A673 (cell line): ENCODE results near the gene FEN1. TPM values are rescaled to one million over a fixed set of nuclear protein-coding genes. Genes with fewer than 3 reads are reported as not detected.
A peak's percentile ranks its signal among the peaks of the same experiment; 100 is the strongest.

Experiments used
- BruUV-seq: library from RNA; stranded (reverse); fragments of 400-500 nt; replicated peaks from 2 replicates; lab custom pipeline; 2021; lab: Mats Ljungman, UMichigan
- CTCF ChIA-PET: fragments of 300-600 bp; sonication (Branson Sonifier 250); formaldehyde crosslinking; loops from one replicate; lab custom pipeline; 2022; ENCODE audit warnings: antibody characterized with exemption; lab: Charles Lee
- POLR2A ChIA-PET: fragments of 300-600 bp; sonication (Branson Sonifier 250); formaldehyde crosslinking; loops from one replicate; lab custom pipeline; 2022; ENCODE audit warnings: antibody characterized with exemption; ENCODE audit not compliant: low non-redundant PET; lab: Charles Lee
- DNase-seq: peaks from one replicate; pipeline ENCODE4 v3.0.0-alpha.2; 2015; ENCODE audit warnings: low spot score
- H3K27ac ChIP-seq: fragments of 200-600 bp; sonication (generic); 2 replicates; pipeline ENCODE4 v1.5.1; 2016; ENCODE audit warnings: mixed run types, low read depth, mild to moderate bottlenecking, mixed read lengths, antibody characterized with exemption, low read length; ENCODE audit not compliant: poor library complexity, severe bottlenecking
- H3K27me3 ChIP-seq: fragments of 200-600 bp; sonication (generic); replicated peaks from 2 replicates; pipeline ENCODE4 v1.6.1; 2017; ENCODE audit warnings: mixed run types, low read depth, mild to moderate bottlenecking, mixed read lengths, antibody characterized with exemption, low read length; ENCODE audit not compliant: insufficient read depth, poor library complexity
- H3K36me3 ChIP-seq: fragments of 200-600 bp; sonication (generic); 2 replicates; pipeline ENCODE4 v1.6.1; 2016; ENCODE audit warnings: mixed run types, mild to moderate bottlenecking, mixed read lengths, antibody characterized with exemption, low read length; ENCODE audit not compliant: insufficient read depth, poor library complexity, severe bottlenecking
- H3K4me1 ChIP-seq: fragments of 200-600 bp; sonication (generic); 2 replicates; pipeline ENCODE4 v1.6.1; 2017; ENCODE audit warnings: mixed run types, mild to moderate bottlenecking, mixed read lengths, antibody characterized with exemption, low read length; ENCODE audit not compliant: insufficient read depth, poor library complexity, severe bottlenecking
- H3K4me3 ChIP-seq: fragments of 200-600 bp; sonication (generic); 2 replicates; pipeline ENCODE4 v1.5.1; 2016; ENCODE audit warnings: low read depth, mixed run types, mild to moderate bottlenecking, mixed read lengths, low read length; ENCODE audit not compliant: poor library complexity, severe bottlenecking
- H3K9me3 ChIP-seq: fragments of 200-600 bp; sonication (generic); 2 replicates; pipeline ENCODE4 v1.6.1; 2016; ENCODE audit warnings: mixed run types, low read depth, mild to moderate bottlenecking, mixed read lengths, antibody characterized with exemption, low read length; ENCODE audit not compliant: poor library complexity, severe bottlenecking
- EZH2 ChIP-seq: fragments of 200-600 bp; sonication (generic); IDR thresholded peaks from 2 replicates; pipeline ENCODE4 v1.6.1; 2017; ENCODE audit warnings: borderline replicate concordance, low read depth, mild to moderate bottlenecking, mixed read lengths, antibody characterized with exemption, low read length; ENCODE audit not compliant: poor library complexity, severe bottlenecking
- intact Hi-C: fragments of 100-400 bp; cut with micrococcal nuclease; formaldehyde crosslinking; loops from one replicate; pipeline ENCODE4 v1.10.0; 2022; ENCODE audit not compliant: unreplicated experiment
- total RNA-seq: library from RNA; stranded (reverse); gene quantifications from 2 replicates; pipeline ENCODE4 v1.2.3, GENCODE V29; 2021
- TF ChIP-seq, protein P1 (sequence below): fragments of 300-800, 200-600 bp; sonication (generic); conservative IDR thresholded peaks from 2 replicates; pipeline ENCODE4 v1.5.1; 2017; ENCODE audit warnings: low read depth, mild to moderate bottlenecking, antibody characterized with exemption, low read length, moderate library complexity, mixed read lengths

Gene FEN1
- total RNA-seq, 1 experiment from 2014 or later = 152 TPM

- BruUV-seq = no TSS peak
- H3K4me1 ChIP-seq = no peaks in the 10 kb centered on the region
- no peaks in the 10 kb centered on the region for H3K9me3 ChIP-seq
- ChIA-PET POLR2A (no interaction called here), CTCF (interaction anchor here (2.3 kb wide), 1 partner anchor 11 kb away, joined by 10 read pairs; no protein-coding TSS in a partner anchor)
- intact Hi-C loops = no loop called here
- no peak for DNase-seq
- H3K27ac ChIP-seq = no peak overlapping the region
- no peak overlapping the region for H3K4me3 ChIP-seq
- peaks cover 4% of the 10 kb centered on the region for H3K36me3 ChIP-seq
- TF ChIP-seq, protein P1, sequence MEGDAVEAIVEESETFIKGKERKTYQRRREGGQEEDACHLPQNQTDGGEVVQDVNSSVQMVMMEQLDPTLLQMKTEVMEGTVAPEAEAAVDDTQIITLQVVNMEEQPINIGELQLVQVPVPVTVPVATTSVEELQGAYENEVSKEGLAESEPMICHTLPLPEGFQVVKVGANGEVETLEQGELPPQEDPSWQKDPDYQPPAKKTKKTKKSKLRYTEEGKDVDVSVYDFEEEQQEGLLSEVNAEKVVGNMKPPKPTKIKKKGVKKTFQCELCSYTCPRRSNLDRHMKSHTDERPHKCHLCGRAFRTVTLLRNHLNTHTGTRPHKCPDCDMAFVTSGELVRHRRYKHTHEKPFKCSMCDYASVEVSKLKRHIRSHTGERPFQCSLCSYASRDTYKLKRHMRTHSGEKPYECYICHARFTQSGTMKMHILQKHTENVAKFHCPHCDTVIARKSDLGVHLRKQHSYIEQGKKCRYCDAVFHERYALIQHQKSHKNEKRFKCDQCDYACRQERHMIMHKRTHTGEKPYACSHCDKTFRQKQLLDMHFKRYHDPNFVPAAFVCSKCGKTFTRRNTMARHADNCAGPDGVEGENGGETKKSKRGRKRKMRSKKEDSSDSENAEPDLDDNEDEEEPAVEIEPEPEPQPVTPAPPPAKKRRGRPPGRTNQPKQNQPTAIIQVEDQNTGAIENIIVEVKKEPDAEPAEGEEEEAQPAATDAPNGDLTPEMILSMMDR = no peak
- no peak for TF ChIP-seq EZH2
- H3K27me3 ChIP-seq = no peaks in the 10 kb centered on the region
Observed at GRCh38 chr11:61744181-61744580, 48.5 kb upstream of the FEN1 start.

DNA sequence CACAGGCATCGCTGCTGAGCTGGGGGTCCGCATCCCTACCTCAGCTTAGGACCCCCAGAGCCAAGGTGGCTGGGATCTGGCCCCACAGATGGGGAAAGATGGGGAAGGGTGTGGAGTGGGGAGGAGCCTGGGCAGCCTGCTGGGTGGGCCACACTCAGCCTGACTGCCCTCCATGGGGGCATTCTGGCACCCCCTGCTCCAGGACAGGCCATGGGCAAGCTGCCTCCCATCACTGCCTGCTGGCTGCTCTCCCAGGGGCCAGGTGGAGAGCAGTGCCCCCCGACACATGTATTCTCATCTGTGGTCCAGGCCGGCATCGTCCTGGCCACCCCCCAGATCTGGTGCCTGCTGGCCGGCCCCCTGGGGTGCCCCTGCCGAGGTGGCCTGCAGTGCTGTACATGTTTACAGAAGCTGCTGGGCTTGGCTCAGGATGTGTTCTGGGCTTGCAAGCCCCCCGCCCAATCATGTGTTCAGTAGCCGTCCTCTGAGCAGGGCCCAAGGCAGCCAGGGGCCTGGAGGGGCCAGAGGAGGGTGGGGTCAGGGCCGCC, 48.0 kb upstream of the FEN1 start:
- no peak overlapping the region for H3K4me3 ChIP-seq
- DNase-seq = no peak
- BruUV-seq = no TSS peak
- no peaks in the 10 kb centered on the region for H3K9me3 ChIP-seq
- intact Hi-C loops = no loop called here
- ChIA-PET POLR2A (no interaction called here), CTCF (interaction anchor here (2.3 kb wide), 1 partner anchor 11 kb away, joined by 10 read pairs; no protein-coding TSS in a partner anchor)
- H3K27me3 ChIP-seq = no peaks in the 10 kb centered on the region
- H3K27ac ChIP-seq = no peak overlapping the region
- no peak for TF ChIP-seq EZH2
- TF ChIP-seq, protein P1 = no peak
- no peaks in the 10 kb centered on the region for H3K4me1 ChIP-seq
- peaks cover 4% of the 10 kb centered on the region for H3K36me3 ChIP-seq

GRCh38 chr11:61745781-61746441, 46.8 kb upstream of the FEN1 start:
- peak overlapping the region; percentile 1 for H3K27ac ChIP-seq

More at GRCh38 chr11:61745781-61746441, 46.8 kb upstream of the FEN1 start:
- Histone ChIP-seq H3K36me3 (peaks cover 3% of the 10 kb centered on the region), H3K4me3 (no peak overlapping the region), H3K4me1 (no peaks in the 10 kb centered on the region), H3K27me3 (no peaks in the 10 kb centered on the region), H3K9me3 (no peaks in the 10 kb centered on the region)
- TF ChIP-seq EZH2 = no peak
- TF ChIP-seq, protein P1 = no peak
- intact Hi-C loops = loop anchor here (2.0 kb wide), 2 partner anchors 31 to 363 kb away; no protein-coding TSS in a partner anchor
- POLR2A ChIA-PET = no interaction called here
- DNase-seq = no peak
- CTCF ChIA-PET = interaction anchor here (0.7 kb wide), 1 partner anchor 24 kb away, joined by 3 read pairs; no protein-coding TSS in a partner anchor
- BruUV-seq = no TSS peak
